Measurements from ENCODE around the gene SLC2A2. TPM values are rescaled to one million over a fixed set of nuclear protein-coding genes. Genes with fewer than 3 reads are reported as not detected.

SLC2A2 gene
- total and polyA plus RNA-seq, 4 donors, result 160 to 506 (median 321) TPM

DNA sequence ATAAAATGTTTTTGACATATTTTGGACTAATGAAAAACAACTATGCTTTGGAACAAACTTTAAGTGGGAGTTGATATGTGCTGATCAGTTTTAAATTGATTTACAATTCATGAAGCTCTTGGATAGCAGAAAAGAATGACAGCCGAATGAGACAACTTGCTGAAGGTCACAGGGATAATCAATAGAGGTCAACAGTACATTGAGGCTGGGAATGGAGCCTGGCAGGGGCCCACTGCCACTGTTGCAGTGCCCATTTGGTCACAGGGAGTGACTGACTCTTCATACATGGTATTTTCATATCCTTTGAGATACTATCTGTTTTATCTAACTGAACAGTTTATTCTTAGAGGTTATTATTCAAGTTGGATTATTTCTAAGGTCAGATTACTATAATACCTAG is 59.4 kb downstream of the SLC2A2 start (continued):
- no peak for TF ChIP-seq HNF4G (IDR thresholded peaks at IDR 0.05)

- Histone ChIP-seq H3K36me3 (ENCODE audit: control insufficient read depth in 4 of 4, insufficient read depth in 3 of 4, low read depth in 1 of 4, low read length in 3 of 4) (no peaks in the 10 kb centered on the region), H3K9me3 (ENCODE audit: control insufficient read depth in 4 of 4, low read length in 3 of 4) (no peaks in the 10 kb centered on the region), H3K4me1 (ENCODE audit: control insufficient read depth in 4 of 4, insufficient read depth in 4 of 4, low read length in 3 of 4) (peaks cover 5 to 47% (median 38%) of the 10 kb centered on the region in 4 donors), H3K9ac (ENCODE audit: low read depth in 1 of 2, low read length in 2 of 2) (peak overlapping the region in 1 of 2 donors; percentile 62), H3K4me3 (ENCODE audit: low read depth in 1 of 3, low read length in 3 of 3) (no peak overlapping the region), H3K27me3 (ENCODE audit: control insufficient read depth in 4 of 4, insufficient read depth in 4 of 4, low read length in 3 of 4) (no peaks in the 10 kb centered on the region), H3K27ac (ENCODE audit: low read depth in 1 of 2, low read length in 2 of 2) (peak overlapping the region; percentile 69 to 87)
- no peak for DNase-seq (ENCODE audit: low spot score)
- 37% methylated on average over 1 of the region's 1 CpG for WGBS
- no peak for TF ChIP-seq TAF1 (conservative IDR thresholded peaks at IDR 0.05)
- peak; percentile 71 for TF ChIP-seq ZBTB33 (IDR thresholded peaks at IDR 0.05)
- TF ChIP-seq GABPA (IDR thresholded peaks at IDR 0.05 in 1 of 2, conservative IDR thresholded peaks at IDR 0.05 in 1 of 2), result no peak
- TF ChIP-seq SP1 (IDR thresholded peaks at IDR 0.05), result peak; percentile 88
- no peak for TF ChIP-seq ATF3 (IDR thresholded peaks at IDR 0.05)
- TF ChIP-seq HNF4G (IDR thresholded peaks at IDR 0.05), result peak; percentile 91
- TF ChIP-seq, protein P1, sequence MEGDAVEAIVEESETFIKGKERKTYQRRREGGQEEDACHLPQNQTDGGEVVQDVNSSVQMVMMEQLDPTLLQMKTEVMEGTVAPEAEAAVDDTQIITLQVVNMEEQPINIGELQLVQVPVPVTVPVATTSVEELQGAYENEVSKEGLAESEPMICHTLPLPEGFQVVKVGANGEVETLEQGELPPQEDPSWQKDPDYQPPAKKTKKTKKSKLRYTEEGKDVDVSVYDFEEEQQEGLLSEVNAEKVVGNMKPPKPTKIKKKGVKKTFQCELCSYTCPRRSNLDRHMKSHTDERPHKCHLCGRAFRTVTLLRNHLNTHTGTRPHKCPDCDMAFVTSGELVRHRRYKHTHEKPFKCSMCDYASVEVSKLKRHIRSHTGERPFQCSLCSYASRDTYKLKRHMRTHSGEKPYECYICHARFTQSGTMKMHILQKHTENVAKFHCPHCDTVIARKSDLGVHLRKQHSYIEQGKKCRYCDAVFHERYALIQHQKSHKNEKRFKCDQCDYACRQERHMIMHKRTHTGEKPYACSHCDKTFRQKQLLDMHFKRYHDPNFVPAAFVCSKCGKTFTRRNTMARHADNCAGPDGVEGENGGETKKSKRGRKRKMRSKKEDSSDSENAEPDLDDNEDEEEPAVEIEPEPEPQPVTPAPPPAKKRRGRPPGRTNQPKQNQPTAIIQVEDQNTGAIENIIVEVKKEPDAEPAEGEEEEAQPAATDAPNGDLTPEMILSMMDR (IDR thresholded peaks at IDR 0.05; ENCODE audit: low read depth, low read length, missing input control), result no peak
- peak; percentile 61 for TF ChIP-seq FOXA1 (IDR thresholded peaks at IDR 0.05)
- TF ChIP-seq FOXA2 (IDR thresholded peaks at IDR 0.05), result peak; percentile 93
- no peak for TF ChIP-seq NR2F2 (IDR thresholded peaks at IDR 0.05)
- no peak for TF ChIP-seq EGR1 (IDR thresholded peaks at IDR 0.05; ENCODE audit: low read depth in 2 of 2)
- peak; percentile 44 to 68 for TF ChIP-seq RAD21 (IDR thresholded peaks at IDR 0.05)
- peak; percentile 24 to 49 for TF ChIP-seq JUND (IDR thresholded peaks at IDR 0.05)
- peak; percentile 71 to 85 for TF ChIP-seq RXRA (IDR thresholded peaks at IDR 0.05)
- TF ChIP-seq YY1 (IDR thresholded peaks at IDR 0.05), result peak; percentile 24
- peak; percentile 97 for TF ChIP-seq HNF4A (conservative IDR thresholded peaks at IDR 0.05)
- peak; percentile 65 for TF ChIP-seq MAX (IDR thresholded peaks at IDR 0.05)
- TF ChIP-seq, protein P2, sequence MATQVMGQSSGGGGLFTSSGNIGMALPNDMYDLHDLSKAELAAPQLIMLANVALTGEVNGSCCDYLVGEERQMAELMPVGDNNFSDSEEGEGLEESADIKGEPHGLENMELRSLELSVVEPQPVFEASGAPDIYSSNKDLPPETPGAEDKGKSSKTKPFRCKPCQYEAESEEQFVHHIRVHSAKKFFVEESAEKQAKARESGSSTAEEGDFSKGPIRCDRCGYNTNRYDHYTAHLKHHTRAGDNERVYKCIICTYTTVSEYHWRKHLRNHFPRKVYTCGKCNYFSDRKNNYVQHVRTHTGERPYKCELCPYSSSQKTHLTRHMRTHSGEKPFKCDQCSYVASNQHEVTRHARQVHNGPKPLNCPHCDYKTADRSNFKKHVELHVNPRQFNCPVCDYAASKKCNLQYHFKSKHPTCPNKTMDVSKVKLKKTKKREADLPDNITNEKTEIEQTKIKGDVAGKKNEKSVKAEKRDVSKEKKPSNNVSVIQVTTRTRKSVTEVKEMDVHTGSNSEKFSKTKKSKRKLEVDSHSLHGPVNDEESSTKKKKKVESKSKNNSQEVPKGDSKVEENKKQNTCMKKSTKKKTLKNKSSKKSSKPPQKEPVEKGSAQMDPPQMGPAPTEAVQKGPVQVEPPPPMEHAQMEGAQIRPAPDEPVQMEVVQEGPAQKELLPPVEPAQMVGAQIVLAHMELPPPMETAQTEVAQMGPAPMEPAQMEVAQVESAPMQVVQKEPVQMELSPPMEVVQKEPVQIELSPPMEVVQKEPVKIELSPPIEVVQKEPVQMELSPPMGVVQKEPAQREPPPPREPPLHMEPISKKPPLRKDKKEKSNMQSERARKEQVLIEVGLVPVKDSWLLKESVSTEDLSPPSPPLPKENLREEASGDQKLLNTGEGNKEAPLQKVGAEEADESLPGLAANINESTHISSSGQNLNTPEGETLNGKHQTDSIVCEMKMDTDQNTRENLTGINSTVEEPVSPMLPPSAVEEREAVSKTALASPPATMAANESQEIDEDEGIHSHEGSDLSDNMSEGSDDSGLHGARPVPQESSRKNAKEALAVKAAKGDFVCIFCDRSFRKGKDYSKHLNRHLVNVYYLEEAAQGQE (IDR thresholded peaks at IDR 0.05), result peak; percentile 20
These were observed 60.0 kb downstream of the SLC2A2 start for GRCh38 chr3:170966495-170966894.

All from liver (tissue), 9 donors.